ENCODE measurements around the gene FBXL17.

FBXL17 gene

GRCh38 chr5:107941036-107941435, 440.9 kb downstream of the FBXL17 start:
- TF ChIP-seq, protein P1, sequence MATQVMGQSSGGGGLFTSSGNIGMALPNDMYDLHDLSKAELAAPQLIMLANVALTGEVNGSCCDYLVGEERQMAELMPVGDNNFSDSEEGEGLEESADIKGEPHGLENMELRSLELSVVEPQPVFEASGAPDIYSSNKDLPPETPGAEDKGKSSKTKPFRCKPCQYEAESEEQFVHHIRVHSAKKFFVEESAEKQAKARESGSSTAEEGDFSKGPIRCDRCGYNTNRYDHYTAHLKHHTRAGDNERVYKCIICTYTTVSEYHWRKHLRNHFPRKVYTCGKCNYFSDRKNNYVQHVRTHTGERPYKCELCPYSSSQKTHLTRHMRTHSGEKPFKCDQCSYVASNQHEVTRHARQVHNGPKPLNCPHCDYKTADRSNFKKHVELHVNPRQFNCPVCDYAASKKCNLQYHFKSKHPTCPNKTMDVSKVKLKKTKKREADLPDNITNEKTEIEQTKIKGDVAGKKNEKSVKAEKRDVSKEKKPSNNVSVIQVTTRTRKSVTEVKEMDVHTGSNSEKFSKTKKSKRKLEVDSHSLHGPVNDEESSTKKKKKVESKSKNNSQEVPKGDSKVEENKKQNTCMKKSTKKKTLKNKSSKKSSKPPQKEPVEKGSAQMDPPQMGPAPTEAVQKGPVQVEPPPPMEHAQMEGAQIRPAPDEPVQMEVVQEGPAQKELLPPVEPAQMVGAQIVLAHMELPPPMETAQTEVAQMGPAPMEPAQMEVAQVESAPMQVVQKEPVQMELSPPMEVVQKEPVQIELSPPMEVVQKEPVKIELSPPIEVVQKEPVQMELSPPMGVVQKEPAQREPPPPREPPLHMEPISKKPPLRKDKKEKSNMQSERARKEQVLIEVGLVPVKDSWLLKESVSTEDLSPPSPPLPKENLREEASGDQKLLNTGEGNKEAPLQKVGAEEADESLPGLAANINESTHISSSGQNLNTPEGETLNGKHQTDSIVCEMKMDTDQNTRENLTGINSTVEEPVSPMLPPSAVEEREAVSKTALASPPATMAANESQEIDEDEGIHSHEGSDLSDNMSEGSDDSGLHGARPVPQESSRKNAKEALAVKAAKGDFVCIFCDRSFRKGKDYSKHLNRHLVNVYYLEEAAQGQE (IDR thresholded peaks at IDR 0.05; ENCODE audit: insufficient read depth in 1 of 2, low read depth in 2 of 2, low read length in 2 of 2) = no peak
- TF ChIP-seq FOXP2 (optimal IDR thresholded peaks at IDR 0.05; ENCODE audit: borderline replicate concordance, extremely low read depth, extremely low read length, insufficient read depth) (no peak), TAF1 (IDR thresholded peaks at IDR 0.05; ENCODE audit: borderline replicate concordance, insufficient read depth, low read length) (no peak), POLR2AphosphoS5 (IDR thresholded peaks at IDR 0.05; ENCODE audit: low read depth, low read length) (no peak), SIN3A (IDR thresholded peaks at IDR 0.05; ENCODE audit: borderline replicate concordance, insufficient read depth, low read length) (no peak)

DNA sequence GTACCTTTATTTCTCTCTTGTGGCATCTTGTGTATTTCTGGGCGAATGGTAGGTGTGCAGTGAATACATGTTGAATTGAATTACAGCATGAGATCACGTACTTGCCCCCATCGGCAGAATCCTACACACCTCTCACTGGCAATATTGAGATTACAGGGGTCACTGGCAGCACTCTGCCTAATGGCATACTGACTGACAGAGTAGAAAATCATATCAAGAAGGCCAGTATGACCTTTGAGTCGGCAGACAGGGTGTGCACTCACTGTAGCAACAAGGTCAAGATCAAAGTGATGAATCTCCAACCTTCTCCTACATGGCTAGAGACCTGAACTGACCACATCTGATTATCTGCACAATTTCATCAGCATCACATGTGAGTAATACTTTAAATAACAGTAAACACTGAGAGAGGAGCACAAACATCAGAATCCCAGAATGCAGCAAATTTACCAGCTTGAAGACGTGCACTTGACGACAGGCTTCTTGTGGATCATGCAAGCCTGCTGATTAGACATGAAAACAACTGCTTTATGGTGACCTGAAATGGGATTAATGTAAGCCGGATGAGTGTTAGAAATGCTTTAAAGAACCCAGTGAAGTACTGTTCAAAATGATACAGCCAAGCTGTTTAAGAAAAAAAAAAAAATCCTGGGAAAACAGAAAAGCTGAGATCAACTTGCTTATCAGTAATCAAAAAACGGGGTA, 444.1 kb downstream of the FBXL17 start:
- TF ChIP-seq TAF1 (IDR thresholded peaks at IDR 0.05; ENCODE audit: borderline replicate concordance, insufficient read depth, low read length) = no peak
- TF ChIP-seq POLR2AphosphoS5 (IDR thresholded peaks at IDR 0.05; ENCODE audit: low read depth, low read length) = no peak
- TF ChIP-seq, protein P1 (IDR thresholded peaks at IDR 0.05; ENCODE audit: insufficient read depth in 1 of 2, low read depth in 2 of 2, low read length in 2 of 2) = no peak
- TF ChIP-seq SIN3A (IDR thresholded peaks at IDR 0.05; ENCODE audit: borderline replicate concordance, insufficient read depth, low read length) = no peak
- TF ChIP-seq FOXP2 (optimal IDR thresholded peaks at IDR 0.05; ENCODE audit: borderline replicate concordance, extremely low read depth, extremely low read length, insufficient read depth) = no peak

DNA sequence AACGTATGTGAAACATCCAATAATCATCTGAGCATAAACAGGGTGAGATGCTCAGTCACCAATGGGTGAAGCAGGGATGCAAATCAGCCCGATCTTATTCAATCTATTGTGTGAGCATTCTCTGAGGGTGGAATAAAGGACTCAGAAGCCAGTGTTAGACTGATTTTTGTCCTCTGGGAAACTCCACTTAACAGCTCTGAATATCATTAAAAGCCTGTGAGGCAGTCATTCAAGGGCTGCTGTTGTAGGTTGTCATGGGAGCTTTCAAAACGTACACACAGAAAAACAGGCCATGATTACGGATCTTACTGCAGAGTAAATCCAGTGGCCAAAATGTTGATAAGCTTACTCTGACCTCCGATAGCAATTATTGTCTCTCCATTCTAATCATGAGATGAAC, 444.7 kb downstream of the FBXL17 start:
- TF ChIP-seq TAF1 (IDR thresholded peaks at IDR 0.05; ENCODE audit: borderline replicate concordance, insufficient read depth, low read length) = no peak
- TF ChIP-seq, protein P1 (IDR thresholded peaks at IDR 0.05; ENCODE audit: insufficient read depth in 1 of 2, low read depth in 2 of 2, low read length in 2 of 2) = no peak
- no peak for TF ChIP-seq POLR2AphosphoS5 (IDR thresholded peaks at IDR 0.05; ENCODE audit: low read depth, low read length)
- TF ChIP-seq FOXP2 (optimal IDR thresholded peaks at IDR 0.05; ENCODE audit: borderline replicate concordance, extremely low read depth, extremely low read length, insufficient read depth) = no peak
- no peak for TF ChIP-seq SIN3A (IDR thresholded peaks at IDR 0.05; ENCODE audit: borderline replicate concordance, insufficient read depth, low read length)

- no peak for TF ChIP-seq TAF1 (IDR thresholded peaks at IDR 0.05; ENCODE audit: borderline replicate concordance, insufficient read depth, low read length)
- TF ChIP-seq SIN3A (IDR thresholded peaks at IDR 0.05; ENCODE audit: borderline replicate concordance, insufficient read depth, low read length) = no peak
- TF ChIP-seq, protein P1 (IDR thresholded peaks at IDR 0.05; ENCODE audit: insufficient read depth in 1 of 2, low read depth in 2 of 2, low read length in 2 of 2) = no peak
- TF ChIP-seq FOXP2 (optimal IDR thresholded peaks at IDR 0.05; ENCODE audit: borderline replicate concordance, extremely low read depth, extremely low read length, insufficient read depth) = no peak
- TF ChIP-seq POLR2AphosphoS5 (IDR thresholded peaks at IDR 0.05; ENCODE audit: low read depth, low read length) = no peak
These were observed 445.4 kb downstream of the FBXL17 start for GRCh38 chr5:107936515-107936914.
